ENCODE results near the gene RAPGEF3.
A peak's percentile ranks its signal among the peaks of the same experiment; 100 is the strongest.

The RAPGEF3 gene

DNA sequence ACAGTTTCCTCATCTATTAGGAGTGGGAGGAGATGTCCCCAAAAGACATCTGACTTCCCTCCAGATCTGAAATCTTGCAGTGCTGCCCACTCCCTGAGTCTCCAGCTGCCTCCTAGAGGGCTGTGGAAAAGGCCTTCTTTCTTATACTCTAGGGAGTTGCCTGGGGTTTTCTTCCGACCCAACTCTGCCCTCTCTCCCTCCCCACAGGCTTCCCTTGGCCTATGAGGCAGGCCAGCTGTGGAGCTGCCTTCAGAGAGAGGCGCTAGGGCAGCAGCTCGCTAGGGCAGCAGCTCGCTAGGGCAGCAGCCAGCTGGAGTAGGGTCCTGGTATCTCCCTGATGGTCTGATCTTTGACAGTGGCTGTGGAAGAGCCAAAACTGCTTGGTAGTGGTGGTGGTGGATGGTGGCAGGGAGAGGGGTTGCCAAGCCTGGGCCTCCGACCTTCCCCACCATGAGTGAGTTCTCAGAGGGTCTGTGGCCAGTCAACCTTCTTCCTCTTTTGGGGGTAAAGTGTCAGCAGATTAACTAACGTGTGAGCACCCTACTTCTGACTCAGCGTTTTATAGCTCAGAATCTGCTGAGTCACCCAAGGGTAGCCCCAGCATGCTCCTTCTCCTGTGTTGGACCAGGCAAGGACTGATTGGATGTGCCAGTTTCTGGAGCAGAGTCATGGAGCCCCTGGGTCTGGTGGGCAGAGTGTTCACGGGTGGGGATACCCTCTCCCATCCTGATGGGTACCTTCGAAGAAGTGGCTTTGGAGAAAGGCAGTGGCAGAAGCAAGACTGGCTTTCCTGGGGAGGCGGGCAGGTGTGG is 16.6 kb upstream of the RAPGEF3 start:
- DNase-seq: no peak

DNA sequence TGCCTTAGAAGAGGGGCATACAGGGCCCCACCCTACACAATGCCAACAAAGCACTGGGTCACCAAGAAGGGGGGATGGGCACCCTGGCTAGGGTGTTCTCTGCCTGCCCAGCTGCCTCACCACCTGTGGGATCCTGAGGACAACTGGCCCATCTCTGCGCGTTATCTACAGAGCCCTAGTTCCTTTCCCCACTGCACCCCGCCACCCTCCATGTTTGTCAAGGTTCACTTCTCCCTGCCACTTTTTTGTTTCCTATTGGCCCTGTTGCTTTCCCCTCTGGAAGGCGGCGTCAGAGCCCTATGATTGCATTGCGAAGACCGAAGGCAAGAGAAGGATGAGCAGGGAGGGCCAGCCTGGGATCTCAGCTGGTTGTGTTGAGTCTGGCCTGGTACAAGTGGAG is 16.0 kb upstream of the RAPGEF3 start:
- DNase-seq: no peak

DNA sequence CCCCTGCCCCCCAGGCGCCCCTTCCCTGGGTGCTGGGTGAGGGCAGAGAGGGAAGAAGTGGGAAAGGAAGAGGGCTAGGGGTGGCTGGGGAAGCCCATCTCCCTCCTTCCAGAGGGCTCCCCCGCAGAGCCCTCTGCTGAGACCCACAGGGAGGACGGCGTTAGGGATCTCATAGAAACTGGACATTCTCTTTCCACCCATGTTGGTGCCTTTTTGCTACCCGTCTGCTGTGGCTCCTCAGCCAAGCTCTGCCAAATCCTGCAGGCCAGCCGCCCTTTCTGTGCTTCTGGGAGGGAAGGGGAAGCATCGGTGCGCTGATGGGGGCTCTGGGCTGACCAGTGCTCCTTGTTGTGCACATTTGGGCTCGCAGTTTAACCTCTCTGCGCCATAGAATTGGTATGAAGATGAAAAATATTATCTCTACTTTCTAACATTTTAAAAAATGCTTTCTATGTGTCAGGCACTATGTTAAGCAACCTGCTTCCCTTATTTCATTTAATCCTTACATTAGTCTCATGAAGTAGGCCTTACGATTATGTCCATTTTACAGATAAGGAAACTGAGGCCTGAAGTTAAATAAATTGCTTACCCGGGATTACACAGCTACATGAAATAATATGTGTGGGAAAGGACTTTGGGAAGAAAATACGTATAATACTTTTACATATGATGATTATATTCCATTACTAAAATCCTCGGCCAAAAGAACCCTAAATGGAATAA is 15.3 kb upstream of the RAPGEF3 start:
- no peak for DNase-seq

DNA sequence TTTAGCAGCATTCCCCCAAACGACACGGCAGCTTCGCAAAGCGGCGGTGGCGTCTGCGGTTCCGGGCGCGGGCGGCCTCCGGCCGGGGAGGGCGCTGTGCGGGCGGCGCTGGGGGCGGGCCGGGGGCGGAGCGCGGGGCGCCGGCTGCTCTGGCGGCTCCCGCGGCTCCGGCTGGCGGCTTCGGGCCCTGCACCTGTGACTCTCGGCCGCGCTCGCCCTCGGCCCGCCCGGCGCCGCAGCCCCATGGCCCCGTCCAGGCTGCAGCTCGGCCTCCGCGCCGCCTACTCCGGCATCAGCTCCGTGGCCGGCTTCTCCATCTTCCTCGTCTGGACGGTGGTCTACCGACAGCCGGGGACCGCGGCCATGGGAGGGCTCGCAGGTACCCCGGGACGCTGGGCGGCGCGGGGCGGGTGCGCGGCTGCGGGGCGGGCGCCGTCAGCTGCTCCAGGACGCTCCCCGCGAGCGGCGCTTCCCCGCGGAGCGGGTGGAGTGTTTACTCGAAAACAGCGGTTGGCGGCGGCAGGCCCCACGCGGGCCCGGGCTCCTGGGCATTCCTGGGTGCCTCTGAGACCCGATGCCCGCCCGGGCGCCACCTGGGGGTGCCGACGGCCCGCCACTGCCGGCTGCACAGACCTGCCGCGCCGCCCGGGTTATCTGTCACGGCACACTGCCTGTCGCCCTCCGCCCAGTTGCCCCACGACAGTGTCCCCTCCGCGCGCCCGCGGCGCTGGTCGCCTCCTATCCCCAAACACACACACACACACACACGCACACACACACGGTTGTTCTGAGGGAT is 14.6 kb upstream of the RAPGEF3 start, which contains the start of gene SLC48A1:
SLC48A1 (plus strand) TSS at position 177 of the 796 bp plus-strand sequence; CDS start at position 244, 67 bp downstream.
- DNase-seq: peak; percentile 76

- DNase-seq: no peak
Observed at GRCh38 chr12:47772738-47773061, 14.0 kb upstream of the RAPGEF3 start.

- DNase-seq: no peak
Observed at GRCh38 chr12:47772094-47772660, 13.5 kb upstream of the RAPGEF3 start.

- DNase-seq: no peak
Observed at GRCh38 chr12:47771304-47771703, 12.6 kb upstream of the RAPGEF3 start.

DNA sequence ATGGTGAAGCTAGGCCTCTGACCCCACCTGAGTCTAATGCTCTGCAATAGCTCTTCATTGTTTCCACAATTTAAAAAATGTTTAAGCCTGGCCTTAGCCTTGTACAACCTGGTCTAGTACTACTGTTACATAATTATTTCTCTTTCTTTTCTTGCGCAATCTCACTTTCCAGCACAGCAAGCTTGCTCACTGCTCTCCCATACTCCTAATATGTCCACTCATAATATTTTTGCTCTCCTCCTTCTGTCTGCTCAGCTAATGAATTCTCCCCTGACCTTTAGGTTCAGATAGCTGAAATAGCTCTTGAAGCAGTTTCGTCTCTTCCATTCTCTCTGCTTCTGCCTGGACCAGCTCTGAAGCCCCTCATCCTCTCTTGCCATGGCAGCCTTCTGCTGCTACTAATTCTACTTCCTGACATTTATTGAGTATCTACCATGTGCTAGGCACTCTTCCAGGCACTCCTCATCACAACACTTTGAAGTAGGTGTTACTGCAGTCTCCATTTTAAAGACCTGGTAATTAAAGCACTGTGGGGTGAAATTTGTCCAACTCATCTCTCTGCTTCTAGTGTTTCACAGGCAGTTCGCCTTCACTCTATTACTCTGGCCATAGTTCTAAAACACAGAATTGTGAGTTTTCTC is 11.5 kb upstream of the RAPGEF3 start:
- no peak for DNase-seq

DNA sequence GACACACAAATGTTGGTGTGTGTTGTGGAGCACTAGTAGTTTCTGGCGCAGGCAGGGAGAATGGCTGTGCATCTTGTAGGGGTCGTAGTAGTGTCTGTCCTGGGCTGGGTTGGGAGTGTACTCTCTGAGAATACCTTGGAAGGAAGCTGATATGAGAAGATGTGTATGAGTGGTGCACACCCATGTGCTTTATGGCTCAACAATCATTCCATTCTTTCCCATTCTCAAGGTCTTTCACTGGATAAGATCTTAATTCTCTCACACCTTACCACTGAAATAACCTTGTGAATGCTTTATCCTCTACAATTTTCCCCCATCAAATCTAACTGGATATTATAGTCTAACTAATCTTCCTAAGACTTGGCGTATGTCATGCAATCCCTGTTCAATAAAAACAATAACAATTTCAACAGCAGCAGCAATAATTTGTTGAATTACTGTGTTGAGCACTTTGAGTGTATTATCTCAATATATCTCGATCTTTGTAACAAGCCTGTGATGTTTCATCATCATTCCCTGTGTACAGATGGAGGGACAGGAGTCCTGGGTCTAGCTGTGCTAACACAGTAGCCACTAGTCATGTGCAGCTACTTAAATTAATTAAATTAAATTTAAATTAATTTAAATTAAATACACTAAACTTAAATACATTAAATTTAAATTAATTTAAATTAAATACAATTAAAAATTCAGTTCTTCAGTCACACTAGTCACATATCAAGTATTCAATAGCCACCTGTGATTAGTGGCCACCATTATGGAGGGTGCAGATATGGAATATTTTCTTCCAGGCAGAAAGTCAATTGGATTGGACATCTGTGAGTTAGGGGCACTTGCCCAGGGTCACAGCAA is 10.8 kb upstream of the RAPGEF3 start:
- no peak for DNase-seq

- no peak for DNase-seq
Observed at GRCh38 chr12:47768323-47768811, 9.7 kb upstream of the RAPGEF3 start.

- DNase-seq: peak; percentile 80
Observed at GRCh38 chr12:47767216-47767724, 8.6 kb upstream of the RAPGEF3 start.

GRCh38 chr12:47766502-47767215 is 8.0 kb upstream of the RAPGEF3 start:
- no peak for DNase-seq

DNA sequence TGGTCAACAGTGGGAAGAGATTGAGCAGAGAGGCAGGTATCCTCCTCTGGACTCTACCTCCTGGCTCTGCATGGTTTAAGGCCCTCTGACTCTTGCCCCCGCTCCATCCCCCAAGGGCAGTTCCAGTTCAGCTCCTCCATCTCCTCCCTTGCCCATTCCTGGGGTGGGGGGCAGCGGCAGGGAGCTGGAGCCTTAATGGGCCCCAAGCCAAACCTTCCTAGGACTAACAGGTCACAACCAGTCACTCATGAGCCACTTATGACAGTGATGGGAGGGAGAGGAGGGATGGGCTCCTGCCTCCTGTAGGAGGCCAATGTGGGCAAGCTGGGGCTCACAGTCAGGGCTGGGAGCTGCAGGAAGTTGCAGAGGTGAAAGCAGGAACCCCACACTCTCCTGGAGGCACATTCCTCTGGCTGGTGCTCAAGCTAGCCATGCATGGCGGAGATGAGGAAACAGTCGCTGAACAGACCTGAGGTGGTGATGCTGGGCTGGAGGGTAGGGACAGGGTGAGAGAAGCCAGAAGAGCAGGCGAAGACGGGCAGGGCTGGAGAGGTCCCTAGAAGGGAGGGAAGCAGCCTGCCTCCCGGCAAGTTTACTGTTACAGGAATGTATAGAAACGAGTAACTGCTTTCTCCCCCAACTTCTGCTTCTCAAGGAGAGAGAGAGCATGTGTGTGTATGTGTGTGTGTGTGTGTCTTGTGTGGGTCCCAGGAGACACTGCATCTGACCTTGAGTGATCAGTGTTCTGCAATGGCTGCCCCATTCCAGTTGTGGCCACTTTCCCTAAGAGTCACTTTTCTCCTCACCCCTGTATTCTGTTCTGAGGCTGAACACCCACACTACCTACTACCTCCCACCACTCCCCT is 5.0 kb upstream of the RAPGEF3 start:
- DNase-seq: no peak

- DNase-seq: no peak
Observed at GRCh38 chr12:47762850-47763465, 4.3 kb upstream of the RAPGEF3 start.

GRCh38 chr12:47758584-47758833 is 171 bp downstream of the RAPGEF3 start:
- no peak for DNase-seq

- DNase-seq: no peak
Observed at GRCh38 chr12:47757840-47758583, 668 bp downstream of the RAPGEF3 start.

DNA sequence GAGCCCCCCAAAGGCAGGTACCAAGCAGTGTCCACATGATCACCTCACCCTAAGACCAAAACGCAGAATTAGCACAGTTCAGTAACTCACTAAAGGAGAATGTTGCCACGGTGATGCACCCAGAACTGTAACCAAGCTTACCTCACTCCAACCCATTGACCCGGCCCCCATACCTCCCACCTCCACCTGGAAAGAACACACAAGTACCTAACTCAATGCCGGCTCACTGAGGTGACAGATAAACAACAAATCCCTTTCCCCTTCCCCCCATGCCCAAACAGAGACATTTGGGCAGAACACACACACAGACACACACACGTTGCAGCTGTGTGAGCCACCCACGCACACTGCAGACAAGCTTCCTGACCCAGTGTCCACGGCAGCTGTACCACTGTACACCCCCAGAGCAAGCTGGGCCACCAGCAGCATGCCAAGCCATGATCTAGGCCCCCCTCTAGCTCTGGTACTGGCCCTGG is 1.3 kb downstream of the RAPGEF3 start:
- no peak for DNase-seq
